GM19463 (cell line): ENCODE measurements around the gene SPINK2.

Experiments
- ATAC-seq: cut with Tn5 transposase; IDR thresholded peaks from one replicate; pipeline ENCODE4 v1.9.1; 2021; ENCODE audit warnings: mild to moderate bottlenecking, moderate library complexity; ENCODE audit not compliant: unreplicated experiment

SPINK2 gene

GRCh38 chr4:56799824-56800756 lies 21.4 kb downstream of the SPINK2 start:
- ATAC-seq: peak; percentile 98

- ATAC-seq: no peak
These were observed 22.2 kb downstream of the SPINK2 start for GRCh38 chr4:56799161-56799759.

GRCh38 chr4:56796211-56796610 lies 25.3 kb downstream of the SPINK2 start:
- ATAC-seq: no peak

- no peak for ATAC-seq
These were observed 30.2 kb downstream of the SPINK2 start for GRCh38 chr4:56791316-56791715.

- no peak for ATAC-seq
These were observed 30.8 kb downstream of the SPINK2 start for GRCh38 chr4:56790691-56791091.

- no peak for ATAC-seq
These were observed 33.4 kb downstream of the SPINK2 start for GRCh38 chr4:56788081-56788480.

GRCh38 chr4:56787380-56787779 lies 34.1 kb downstream of the SPINK2 start:
- no peak for ATAC-seq

GRCh38 chr4:56786955-56787354 lies 34.5 kb downstream of the SPINK2 start:
- no peak for ATAC-seq

GRCh38 chr4:56783986-56784385 lies 37.5 kb downstream of the SPINK2 start:
- ATAC-seq: no peak

GRCh38 chr4:56782019-56782418 lies 39.5 kb downstream of the SPINK2 start:
- ATAC-seq: no peak

GRCh38 chr4:56773346-56773745 lies 48.2 kb downstream of the SPINK2 start:
- ATAC-seq: no peak

- ATAC-seq: no peak
These were observed 49.4 kb downstream of the SPINK2 start for GRCh38 chr4:56772134-56772533.

- no peak for ATAC-seq
These were observed 52.7 kb downstream of the SPINK2 start for GRCh38 chr4:56768763-56769162.

GRCh38 chr4:56768316-56768715 lies 53.2 kb downstream of the SPINK2 start:
- no peak for ATAC-seq

- no peak for ATAC-seq
These were observed 53.9 kb downstream of the SPINK2 start for GRCh38 chr4:56767567-56767966.

GRCh38 chr4:56764775-56765174 lies 56.7 kb downstream of the SPINK2 start:
- no peak for ATAC-seq

GRCh38 chr4:56764223-56764622 lies 57.3 kb downstream of the SPINK2 start:
- no peak for ATAC-seq

- ATAC-seq: no peak
These were observed 58.8 kb downstream of the SPINK2 start for GRCh38 chr4:56762484-56763250.

GRCh38 chr4:56760183-56760582 lies 61.3 kb downstream of the SPINK2 start:
- ATAC-seq: no peak
